Activated CD4-positive, alpha-beta T cell treated with anti-CD3 and anti-CD28 coated beads, Interleukin-2, amount 50 U/mL, for 24 hours (primary cell): ENCODE measurements around the gene AFM.

Experiments used
- DNase-seq, 2 donors: peaks; one replicate each; pipeline ENCODE4 v3.0.0-alpha.2; 2020; ENCODE audit warnings: low read depth in 1 of 2, low spot score in 1 of 2

The AFM gene

DNA sequence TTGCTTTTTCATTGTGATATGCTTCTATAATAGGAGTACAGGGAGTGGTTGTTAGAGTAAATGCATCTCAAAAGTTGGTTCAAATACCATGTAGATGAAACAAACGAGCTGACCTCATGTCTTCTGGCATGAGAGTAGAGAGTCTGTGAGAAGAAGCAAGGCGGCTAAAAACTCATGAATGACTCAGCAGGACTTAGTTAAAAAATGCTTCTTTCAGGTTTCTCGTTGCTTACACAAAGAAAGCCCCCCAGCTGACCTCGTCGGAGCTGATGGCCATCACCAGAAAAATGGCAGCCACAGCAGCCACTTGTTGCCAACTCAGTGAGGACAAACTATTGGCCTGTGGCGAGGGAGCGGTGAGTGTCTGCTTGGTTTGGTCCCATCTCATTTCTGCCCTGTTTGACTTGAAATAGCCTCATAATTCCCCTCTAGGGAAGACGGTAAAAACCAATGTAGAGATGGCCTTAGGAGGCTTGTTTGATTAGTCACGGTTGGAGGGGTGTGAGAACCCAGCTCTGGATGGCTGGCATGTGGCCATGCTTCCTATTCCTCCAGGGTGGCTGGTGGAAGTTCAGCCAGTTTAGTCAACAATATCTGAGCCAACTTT is 31.0 kb upstream of the AFM start:
- DNase-seq = no peak

DNA sequence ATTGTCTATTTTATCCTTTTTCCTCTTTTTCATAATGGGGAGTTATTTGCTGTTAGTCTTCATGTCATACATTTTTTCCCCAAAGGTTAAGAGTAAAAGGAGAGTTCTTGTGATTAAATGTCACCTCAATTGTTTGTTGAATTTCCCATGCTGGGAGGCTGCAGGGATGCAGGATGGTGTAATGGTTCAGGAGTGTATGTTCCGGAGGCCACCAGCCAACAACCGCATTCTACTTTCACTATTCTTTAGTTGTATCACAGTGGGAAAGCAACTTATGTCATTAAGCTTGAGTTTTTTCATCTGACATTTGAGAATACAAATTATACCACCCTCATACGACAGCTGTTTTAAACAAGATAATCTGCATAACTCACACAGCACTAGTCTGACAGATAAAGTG is 30.1 kb upstream of the AFM start:
- no peak for DNase-seq

DNA sequence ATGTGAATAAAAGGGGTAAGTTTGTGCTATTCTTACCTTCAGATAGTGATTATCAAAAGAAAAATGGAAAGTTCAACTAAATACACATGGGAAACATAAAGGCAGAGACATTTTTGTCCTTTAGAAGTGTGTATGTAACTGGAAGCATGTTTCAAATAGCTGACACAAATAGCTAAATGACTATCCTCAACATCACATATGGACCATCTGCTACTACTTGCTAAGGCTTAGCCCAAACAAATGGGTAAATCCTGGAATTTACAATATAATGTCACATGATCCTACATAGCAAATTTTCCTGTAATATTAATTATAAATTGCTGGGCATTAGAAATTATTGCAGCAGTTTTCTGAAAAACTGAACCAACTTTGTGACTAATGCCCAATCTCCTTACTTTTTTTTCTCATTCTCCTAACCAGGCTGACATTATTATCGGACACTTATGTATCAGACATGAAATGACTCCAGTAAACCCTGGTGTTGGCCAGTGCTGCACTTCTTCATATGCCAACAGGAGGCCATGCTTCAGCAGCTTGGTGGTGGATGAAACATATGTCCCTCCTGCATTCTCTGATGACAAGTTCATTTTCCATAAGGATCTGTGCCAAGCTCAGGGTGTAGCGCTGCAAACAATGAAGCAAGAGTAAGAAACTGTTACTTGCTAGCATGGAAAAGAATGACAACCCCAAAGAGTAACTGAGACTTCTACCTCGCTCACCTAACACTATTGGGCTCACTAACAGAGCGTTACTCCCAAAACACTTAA is 29.4 kb upstream of the AFM start:
- DNase-seq = no peak

DNA sequence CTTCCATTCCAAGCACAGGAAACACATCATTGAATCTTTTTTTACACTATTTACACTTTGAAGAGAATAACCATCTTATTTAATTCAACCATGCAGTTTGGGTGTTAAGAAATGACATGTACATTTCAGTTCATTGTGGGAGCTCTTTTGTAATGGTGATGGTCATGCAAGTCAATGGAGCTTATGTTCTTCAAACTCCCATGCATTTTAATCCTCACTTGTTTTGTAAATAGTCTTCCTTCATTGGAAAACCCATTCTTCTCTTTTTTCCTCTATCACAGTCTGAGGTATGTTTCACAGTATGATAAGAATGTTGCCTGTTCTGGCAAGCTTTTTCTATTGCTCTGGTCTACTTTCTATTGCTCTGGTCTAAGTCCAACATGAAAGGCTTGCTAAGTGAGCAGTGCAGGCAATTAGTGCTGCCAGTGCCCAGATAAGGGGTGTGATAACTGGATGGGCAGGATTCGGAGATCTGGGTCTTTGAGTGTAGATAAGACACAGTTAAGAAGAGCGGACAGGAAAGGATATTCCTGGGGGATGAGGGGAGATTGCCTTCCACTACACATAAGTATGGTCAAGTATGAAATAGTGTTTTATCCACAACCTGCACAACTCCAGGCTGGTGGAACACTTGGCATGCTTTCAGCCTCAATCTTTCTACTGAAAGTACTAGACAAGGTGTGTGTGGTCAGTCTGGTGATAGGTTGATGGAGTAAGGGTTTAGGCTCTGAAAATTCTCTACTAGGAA is 28.4 kb upstream of the AFM start:
- no peak for DNase-seq

DNA sequence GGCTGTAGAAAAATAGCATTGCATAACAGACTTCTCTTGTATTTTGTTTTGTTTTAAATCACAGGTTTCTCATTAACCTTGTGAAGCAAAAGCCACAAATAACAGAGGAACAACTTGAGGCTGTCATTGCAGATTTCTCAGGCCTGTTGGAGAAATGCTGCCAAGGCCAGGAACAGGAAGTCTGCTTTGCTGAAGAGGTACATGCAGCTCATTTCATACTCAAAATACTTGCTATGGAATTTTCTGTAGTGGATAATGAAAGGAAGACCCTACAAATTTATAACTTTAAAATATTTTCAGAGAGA is 27.9 kb upstream of the AFM start:
- DNase-seq = no peak

DNA sequence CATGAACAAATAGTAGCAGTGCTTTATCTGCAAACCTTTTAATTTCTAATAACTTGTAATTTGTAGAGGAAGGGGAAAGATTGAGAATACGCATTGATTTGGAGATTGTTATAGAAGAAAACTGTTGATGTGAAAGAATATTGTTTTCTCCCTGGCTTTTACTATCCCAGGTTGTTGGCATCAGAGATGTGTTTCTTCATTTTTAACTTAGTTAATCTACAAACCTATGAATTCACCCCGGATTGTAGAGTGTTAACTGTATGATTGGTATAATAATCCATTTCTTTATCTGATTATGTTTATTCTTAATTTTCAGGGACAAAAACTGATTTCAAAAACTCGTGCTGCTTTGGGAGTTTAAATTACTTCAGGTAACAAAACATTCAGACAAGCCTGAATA is 26.6 kb upstream of the AFM start:
- no peak for DNase-seq

DNA sequence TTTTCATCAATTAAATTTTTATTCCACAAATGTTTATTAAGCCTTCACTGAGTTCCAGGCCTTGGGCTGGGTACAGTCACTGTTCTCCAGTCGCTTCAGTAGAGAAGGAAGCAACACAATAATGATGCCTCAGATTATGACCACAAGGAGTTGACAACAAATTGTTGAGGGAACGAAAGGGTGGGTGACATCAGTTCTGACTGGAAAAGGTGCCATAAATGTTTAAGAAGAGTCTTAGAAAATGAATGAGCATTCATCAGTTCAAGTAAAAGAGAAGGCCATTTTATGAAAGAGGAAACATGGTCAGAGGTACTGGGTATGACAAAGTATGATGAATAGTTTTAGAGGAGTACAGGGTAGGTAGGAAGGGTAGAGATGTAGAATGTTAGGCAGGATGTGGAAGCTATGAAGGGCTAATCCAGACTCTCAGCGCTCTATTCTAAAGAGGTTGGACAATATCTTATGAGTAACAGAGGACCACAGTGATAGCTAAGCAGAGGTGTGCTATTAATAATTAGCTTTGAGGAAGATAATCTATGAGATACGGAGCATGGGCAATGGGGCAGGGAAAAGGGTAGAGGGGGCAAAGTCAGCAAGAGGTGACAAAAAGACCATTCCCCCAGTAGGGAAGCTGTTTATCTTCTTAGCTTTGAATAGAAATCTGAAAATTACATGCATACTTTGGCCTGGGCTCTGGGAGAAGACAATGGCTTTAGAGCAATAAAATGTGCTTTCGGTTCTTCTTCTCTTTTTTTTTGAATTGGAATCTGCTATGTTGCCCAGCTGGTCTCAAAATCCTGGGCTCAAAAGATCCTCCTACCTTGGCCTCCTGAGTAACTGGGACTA is 25.1 kb upstream of the AFM start:
- DNase-seq = no peak

DNA sequence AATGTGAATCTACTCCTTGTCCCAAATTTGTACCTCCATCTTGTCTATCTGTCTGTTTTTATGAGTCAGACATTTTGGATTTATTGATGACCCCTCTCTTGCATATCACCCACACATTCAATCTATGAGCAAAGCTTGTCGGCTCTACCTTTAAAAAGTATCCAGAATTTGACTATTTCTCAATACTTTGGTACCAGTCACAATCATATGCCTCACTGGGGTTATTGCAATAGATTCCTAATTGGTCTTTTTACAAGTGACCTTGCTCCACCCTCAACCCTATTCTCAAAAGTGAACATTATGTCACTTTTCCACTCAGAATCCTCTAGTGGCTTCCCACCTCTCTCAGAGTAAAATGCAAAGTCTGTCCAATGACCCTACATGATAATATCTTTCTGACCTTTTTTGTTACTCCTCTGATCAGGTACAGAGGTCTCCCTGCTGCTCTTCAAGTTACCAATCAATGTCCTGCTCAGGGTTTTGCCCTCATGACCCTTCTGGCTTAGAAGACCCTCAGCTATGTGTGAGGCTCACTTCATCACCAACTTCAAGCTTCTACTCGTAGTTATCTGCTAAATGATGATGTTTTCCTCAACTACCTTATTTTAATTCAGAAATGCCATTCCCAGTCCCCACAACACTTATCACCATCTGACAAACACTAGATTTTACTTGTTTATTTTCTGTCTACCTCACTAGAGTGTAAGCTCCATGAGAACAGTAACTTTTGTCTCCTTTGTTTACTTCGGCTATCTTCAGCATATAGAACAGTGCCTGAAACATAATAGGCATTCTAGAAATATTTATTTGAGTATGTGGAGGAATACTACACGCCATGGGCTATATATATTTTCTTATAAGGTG is 23.1 kb upstream of the AFM start:
- DNase-seq = no peak

DNA sequence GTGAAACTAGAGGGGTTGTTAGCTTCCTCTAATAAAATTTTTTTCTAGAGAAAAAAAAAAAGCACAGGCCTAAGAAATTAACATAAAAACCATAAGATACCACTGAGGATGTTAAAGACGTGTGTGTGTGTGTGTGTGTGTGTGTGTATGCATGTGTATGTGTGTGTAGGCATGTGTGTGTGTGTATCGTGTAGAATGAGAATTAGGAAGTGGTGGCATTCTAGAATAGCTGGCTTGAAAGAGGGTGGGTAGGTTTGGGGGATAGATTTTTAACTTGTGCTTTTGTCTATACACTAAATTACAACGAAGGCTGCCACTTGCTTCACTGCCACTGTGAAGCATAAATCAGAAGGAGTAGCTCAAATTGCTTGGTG is 22.5 kb upstream of the AFM start:
- DNase-seq = no peak

DNA sequence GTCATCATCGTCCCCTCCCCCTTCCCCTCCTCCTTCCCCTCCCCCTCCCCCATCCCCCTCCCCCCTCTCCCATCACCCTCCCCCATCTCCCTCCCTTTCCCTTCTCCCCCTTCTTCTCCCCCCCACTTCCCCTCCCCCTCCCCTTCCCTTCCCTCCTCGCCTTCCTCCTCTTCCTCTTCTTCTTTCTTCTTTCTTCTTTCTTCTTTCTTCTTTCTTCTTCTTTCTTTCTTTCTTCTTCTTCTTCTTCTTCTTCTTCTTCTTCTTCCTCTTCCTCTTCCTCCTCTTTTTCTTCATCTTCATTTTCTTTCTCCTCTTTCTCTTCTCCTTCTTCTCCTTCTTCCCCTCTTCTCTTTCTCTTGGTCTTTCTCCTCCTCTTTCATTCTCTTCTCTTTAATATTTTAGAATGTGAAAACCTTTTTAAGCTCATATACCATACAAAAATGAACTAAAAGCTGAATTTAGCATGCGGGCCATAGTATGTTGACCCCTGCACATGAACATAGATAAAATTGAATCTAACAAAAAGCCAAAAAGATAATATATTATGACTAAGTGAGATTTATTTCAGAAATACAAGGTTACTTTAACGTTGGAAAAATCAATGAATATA is 20.5 kb upstream of the AFM start:
- DNase-seq = no peak

DNA sequence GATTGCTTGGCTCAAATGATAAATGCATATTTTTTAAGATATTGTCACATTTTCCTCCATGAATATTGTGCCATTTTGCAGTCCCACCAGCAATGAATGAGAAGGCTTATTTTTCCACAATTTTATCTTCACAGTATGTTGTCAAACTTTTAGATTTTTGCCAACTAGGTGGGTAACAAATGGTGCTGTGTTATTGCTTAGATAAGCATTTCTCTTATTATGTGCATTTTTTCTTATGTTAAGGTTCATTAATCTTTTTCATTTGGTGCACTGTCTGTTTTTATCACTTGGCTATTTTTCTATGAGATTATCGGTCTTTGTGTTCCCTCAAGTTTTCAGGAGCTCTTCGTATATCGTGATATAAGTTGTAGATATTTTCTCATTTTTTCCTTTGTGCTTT is 13.4 kb upstream of the AFM start:
- DNase-seq = no peak

DNA sequence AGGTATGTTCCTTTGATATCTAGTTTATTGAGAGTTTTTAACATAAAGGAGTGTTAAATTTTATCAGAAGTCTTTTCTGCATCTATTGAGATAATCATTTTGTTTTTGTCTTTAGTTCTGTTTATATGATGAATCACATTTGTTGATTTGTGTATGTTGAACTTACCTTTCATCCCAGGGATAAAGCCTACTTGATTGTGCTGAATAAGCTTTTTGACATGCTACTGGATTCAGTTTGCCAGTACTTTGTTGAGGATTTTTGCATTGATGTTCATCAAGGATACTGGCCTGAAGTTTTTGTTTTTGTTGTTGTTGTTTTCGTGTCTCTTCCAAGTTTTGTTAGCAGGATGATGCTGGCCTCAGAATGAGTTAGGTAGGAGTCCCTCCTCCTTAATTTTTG is 10.8 kb upstream of the AFM start:
- DNase-seq = no peak

DNA sequence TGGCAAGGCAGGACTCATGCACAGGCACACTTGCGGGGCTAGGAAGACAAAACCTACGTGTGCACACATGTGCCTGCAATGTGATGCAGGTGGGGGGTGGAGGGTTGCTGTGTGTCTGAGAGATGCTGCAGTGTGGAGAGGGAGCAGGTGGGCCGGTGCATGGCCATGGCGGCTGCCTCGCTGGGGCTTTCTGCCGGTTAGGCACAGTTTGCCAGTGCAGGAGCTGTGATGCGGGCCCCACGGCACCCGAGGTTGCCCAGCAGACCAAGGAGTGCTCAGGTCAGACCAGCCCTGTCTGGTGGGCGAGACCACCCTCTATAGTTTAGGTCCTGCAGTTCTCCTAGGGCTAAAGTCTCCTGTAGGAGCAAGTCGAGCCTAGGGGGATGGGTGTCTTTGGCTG is 4.4 kb upstream of the AFM start:
- DNase-seq = no peak

DNA sequence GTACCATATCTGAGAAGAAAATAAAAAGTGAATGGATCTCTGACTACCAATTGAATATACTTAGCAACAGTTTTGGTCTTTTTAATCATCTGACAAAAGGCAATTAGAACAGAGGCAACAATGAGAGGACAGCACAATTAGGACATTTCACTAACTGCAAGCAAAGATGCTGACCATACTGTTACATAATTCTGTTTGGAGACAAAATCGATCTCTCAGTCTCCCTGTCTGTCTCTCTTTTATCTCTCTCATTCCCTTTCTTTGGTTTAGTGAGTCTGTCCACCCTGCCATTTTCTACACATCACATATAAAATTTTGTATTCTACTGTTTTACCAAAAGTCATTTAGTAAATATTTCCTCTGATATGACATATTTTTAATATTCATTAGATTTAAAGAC is 2.2 kb upstream of the AFM start:
- DNase-seq = no peak

DNA sequence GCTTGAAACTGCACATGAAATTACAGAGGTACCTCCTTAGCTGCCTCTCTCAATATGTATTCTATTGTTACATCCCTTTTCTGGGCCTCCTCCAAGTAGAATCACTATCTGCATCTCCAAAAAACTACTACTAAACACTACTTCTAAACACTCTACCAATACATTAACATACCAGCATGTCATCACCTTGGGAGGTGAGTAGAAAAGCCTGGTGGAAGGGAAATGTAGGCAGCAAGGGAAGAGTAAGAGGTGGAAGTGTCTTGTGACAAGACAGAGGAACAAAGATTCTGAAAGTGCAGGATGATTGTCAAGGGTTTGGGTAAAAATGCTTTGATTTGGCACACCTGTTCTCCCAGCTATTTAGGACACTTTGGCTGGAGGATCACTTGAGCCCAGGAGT is 3.5 kb downstream of the AFM start:
- DNase-seq = no peak

DNA sequence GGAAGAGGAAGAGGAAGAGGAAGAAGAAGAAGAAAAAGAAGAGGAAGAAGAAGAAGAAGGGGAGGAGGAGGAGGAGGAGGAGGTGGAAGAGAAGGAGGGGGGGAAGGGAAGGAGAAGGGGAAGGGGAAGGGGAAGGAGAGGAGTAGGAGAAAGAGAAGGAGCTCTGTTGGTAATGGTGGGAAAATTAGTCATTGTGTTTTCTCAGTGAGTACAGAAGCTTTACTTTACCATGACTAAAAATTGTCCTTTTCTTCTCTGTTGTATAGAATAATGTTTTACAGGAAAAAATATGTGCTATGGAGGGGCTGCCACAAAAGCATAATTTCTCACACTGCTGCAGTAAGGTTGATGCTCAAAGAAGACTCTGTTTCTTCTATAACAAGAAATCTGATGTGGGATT is 4.1 kb downstream of the AFM start:
- no peak for DNase-seq

DNA sequence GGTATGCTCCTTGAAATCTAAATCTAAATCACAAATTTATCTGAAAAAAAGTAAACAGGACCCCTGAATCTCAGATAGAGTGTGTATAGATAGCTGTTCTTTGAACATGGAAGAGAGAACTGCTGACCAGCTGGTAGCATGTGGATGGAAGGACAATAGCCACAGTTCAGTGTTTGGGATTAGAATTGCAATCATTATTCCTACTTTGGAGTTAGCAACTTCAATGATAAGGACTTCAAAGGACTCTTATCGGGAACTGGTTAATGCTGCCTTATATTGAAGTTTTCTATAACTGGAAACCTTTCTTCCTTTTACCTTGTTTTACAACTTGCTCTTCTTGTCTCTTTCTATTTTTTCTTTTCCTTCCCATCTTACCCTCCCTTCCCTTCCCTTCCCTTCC is 5.0 kb downstream of the AFM start:
- DNase-seq = no peak

DNA sequence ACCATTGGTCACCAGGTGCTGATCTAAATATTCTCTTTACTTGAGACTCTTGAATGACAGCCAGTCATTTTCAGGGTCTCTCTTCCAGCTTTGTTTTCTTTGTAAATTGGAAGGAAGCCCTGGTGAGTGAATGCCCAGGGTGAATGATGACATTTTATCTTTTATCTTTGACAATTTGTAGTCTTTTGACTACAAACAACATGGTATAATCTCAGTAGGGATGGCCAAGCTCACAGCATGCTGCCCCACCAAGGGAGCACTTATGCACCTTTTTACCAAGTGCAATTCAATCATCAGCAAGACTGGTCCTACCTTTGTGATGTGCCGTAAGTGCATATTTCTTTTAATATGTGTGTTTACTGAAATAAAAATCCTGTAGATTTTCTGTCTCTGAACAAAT is 5.7 kb downstream of the AFM start:
- no peak for DNase-seq

DNA sequence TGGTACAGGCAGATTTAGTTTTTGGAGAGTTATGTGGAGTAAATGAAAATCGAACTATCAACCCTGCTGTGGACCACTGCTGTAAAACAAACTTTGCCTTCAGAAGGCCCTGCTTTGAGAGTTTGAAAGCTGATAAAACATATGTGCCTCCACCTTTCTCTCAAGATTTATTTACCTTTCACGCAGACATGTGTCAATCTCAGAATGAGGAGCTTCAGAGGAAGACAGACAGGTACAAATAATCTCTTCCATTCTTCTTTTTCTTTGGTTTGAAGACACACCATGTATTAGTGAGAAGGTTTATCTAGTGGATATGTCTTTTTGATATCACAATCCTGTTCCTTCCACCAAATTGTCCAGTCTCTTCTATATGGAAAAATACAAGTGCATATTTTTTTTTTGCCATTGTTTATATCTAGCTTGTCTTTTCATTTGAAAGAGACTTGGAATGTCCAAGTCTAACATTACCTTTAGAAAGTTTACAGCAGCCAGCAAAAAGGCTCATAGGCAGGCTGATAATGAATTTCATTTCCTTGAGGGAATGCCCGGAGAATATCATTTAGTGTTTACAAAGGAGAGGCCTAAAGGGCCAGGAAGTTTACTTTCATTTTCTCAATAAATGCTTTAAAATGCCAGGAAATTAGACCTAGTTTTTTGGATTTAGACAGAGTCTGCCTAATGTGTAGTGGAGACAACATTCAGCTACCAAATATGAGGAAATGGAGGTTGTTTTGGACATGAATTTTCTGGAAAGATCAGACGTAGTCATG is 18.6 kb downstream of the AFM start:
- DNase-seq = no peak
